ENCODE results near the gene LCE1E.

LCE1E gene

GRCh38 chr1:152783095-152783494 lies 3.0 kb upstream of the LCE1E start:
- Histone ChIP-seq H3K9ac (ENCODE audit: low read depth, low read length) (no peak overlapping the region), H3K4me3 (ENCODE audit: low read depth, low read length) (no peak overlapping the region), H3K27ac (ENCODE audit: low read depth, low read length) (no peak overlapping the region), H3K9me3 (ENCODE audit: control insufficient read depth, insufficient read depth, low read length) (peaks cover 88% of the 10 kb centered on the region), H3K36me3 (ENCODE audit: control insufficient read depth, insufficient read depth, low read length) (no peaks in the 10 kb centered on the region), H3K4me1 (ENCODE audit: control insufficient read depth, insufficient read depth, low read length) (no peaks in the 10 kb centered on the region), H3K27me3 (ENCODE audit: control insufficient read depth, insufficient read depth, low read length) (no peaks in the 10 kb centered on the region)

GRCh38 chr1:152795686-152796085 lies 9.6 kb downstream of the LCE1E start:
- Histone ChIP-seq H3K4me1 (ENCODE audit: control insufficient read depth, insufficient read depth, low read length) (no peaks in the 10 kb centered on the region), H3K27me3 (ENCODE audit: control insufficient read depth, insufficient read depth, low read length) (no peaks in the 10 kb centered on the region), H3K27ac (ENCODE audit: low read depth, low read length) (no peak overlapping the region), H3K9ac (ENCODE audit: low read depth, low read length) (no peak overlapping the region), H3K36me3 (ENCODE audit: control insufficient read depth, insufficient read depth, low read length) (no peaks in the 10 kb centered on the region), H3K4me3 (ENCODE audit: low read depth, low read length) (no peak overlapping the region), H3K9me3 (ENCODE audit: control insufficient read depth, insufficient read depth, low read length) (peaks cover 88% of the 10 kb centered on the region)

GRCh38 chr1:152796421-152796820 lies 10.4 kb downstream of the LCE1E start, which contains the start of gene LCE1D:
Gene LCE1D, plus strand, starts transcription at chr1:152796721. Its CDS starts 1,074 bp downstream, at chr1:152797795.
- Histone ChIP-seq H3K4me1 (ENCODE audit: control insufficient read depth, insufficient read depth, low read length) (no peaks in the 10 kb centered on the region), H3K4me3 (ENCODE audit: low read depth, low read length) (no peak within 1 kb of the TSS), H3K9me3 (ENCODE audit: control insufficient read depth, insufficient read depth, low read length) (peaks cover 88% of the 10 kb centered on the region), H3K27ac (ENCODE audit: low read depth, low read length) (no peak within 1 kb of the TSS), H3K36me3 (ENCODE audit: control insufficient read depth, insufficient read depth, low read length) (no peaks in the 10 kb centered on the region), H3K9ac (ENCODE audit: low read depth, low read length) (no peak within 1 kb of the TSS), H3K27me3 (ENCODE audit: control insufficient read depth, insufficient read depth, low read length) (no peaks in the 10 kb centered on the region)

GRCh38 chr1:152801333-152801732 lies 15.3 kb downstream of the LCE1E start:
- H3K27ac ChIP-seq (ENCODE audit: low read depth, low read length) = no peak overlapping the region
- H3K36me3 ChIP-seq (ENCODE audit: control insufficient read depth, insufficient read depth, low read length) = no peaks in the 10 kb centered on the region
- no peaks in the 10 kb centered on the region for H3K27me3 ChIP-seq (ENCODE audit: control insufficient read depth, insufficient read depth, low read length)
- H3K9me3 ChIP-seq (ENCODE audit: control insufficient read depth, insufficient read depth, low read length) = peaks cover 88% of the 10 kb centered on the region
- no peaks in the 10 kb centered on the region for H3K4me1 ChIP-seq (ENCODE audit: control insufficient read depth, insufficient read depth, low read length)
- H3K4me3 ChIP-seq (ENCODE audit: low read depth, low read length) = no peak overlapping the region
- H3K9ac ChIP-seq (ENCODE audit: low read depth, low read length) = no peak overlapping the region

- Histone ChIP-seq H3K4me3 (ENCODE audit: low read depth, low read length) (no peak within 1 kb of the TSS), H3K4me1 (ENCODE audit: control insufficient read depth, insufficient read depth, low read length) (no peaks in the 10 kb centered on the region), H3K36me3 (ENCODE audit: control insufficient read depth, insufficient read depth, low read length) (no peaks in the 10 kb centered on the region), H3K9ac (ENCODE audit: low read depth, low read length) (no peak within 1 kb of the TSS), H3K27me3 (ENCODE audit: control insufficient read depth, insufficient read depth, low read length) (no peaks in the 10 kb centered on the region), H3K9me3 (ENCODE audit: control insufficient read depth, insufficient read depth, low read length) (peaks cover 93% of the 10 kb centered on the region), H3K27ac (ENCODE audit: low read depth, low read length) (no peak within 1 kb of the TSS)
Measured at GRCh38 chr1:152806576-152806975, 20.5 kb downstream of the LCE1E start, which contains the start of gene LCE1C. Gene LCE1C, minus strand, starts transcription at chr1:152806651. Its CDS starts 1,173 bp downstream, at chr1:152805478.

GRCh38 chr1:152811050-152811449 lies 25.0 kb downstream of the LCE1E start:
- H3K9ac ChIP-seq (ENCODE audit: low read depth, low read length) = no peak overlapping the region
- H3K9me3 ChIP-seq (ENCODE audit: control insufficient read depth, insufficient read depth, low read length) = peaks cover 93% of the 10 kb centered on the region
- H3K27me3 ChIP-seq (ENCODE audit: control insufficient read depth, insufficient read depth, low read length) = no peaks in the 10 kb centered on the region
- no peak overlapping the region for H3K27ac ChIP-seq (ENCODE audit: low read depth, low read length)
- no peak overlapping the region for H3K4me3 ChIP-seq (ENCODE audit: low read depth, low read length)
- H3K4me1 ChIP-seq (ENCODE audit: control insufficient read depth, insufficient read depth, low read length) = no peaks in the 10 kb centered on the region
- no peaks in the 10 kb centered on the region for H3K36me3 ChIP-seq (ENCODE audit: control insufficient read depth, insufficient read depth, low read length)

GRCh38 chr1:152811671-152812070 lies 25.6 kb downstream of the LCE1E start, which contains the start of gene LCE1B:
Gene LCE1B, plus strand, starts transcription at chr1:152811971. Its CDS starts 476 bp downstream, at chr1:152812447.
- H3K4me1 ChIP-seq (ENCODE audit: control insufficient read depth, insufficient read depth, low read length) = no peaks in the 10 kb centered on the region
- no peaks in the 10 kb centered on the region for H3K36me3 ChIP-seq (ENCODE audit: control insufficient read depth, insufficient read depth, low read length)
- peaks cover 94% of the 10 kb centered on the region for H3K9me3 ChIP-seq (ENCODE audit: control insufficient read depth, insufficient read depth, low read length)
- H3K9ac ChIP-seq (ENCODE audit: low read depth, low read length) = no peak within 1 kb of the TSS
- H3K27me3 ChIP-seq (ENCODE audit: control insufficient read depth, insufficient read depth, low read length) = no peaks in the 10 kb centered on the region
- H3K4me3 ChIP-seq (ENCODE audit: low read depth, low read length) = no peak within 1 kb of the TSS
- H3K27ac ChIP-seq (ENCODE audit: low read depth, low read length) = no peak within 1 kb of the TSS

GRCh38 chr1:152817309-152817708 lies 31.3 kb downstream of the LCE1E start:
- peaks cover 77% of the 10 kb centered on the region for H3K9me3 ChIP-seq (ENCODE audit: control insufficient read depth, insufficient read depth, low read length)

GRCh38 chr1:152823294-152823693 lies 37.2 kb downstream of the LCE1E start:
- Histone ChIP-seq H3K4me1 (ENCODE audit: control insufficient read depth, insufficient read depth, low read length) (no peaks in the 10 kb centered on the region), H3K4me3 (ENCODE audit: low read depth, low read length) (no peak overlapping the region), H3K27me3 (ENCODE audit: control insufficient read depth, insufficient read depth, low read length) (no peaks in the 10 kb centered on the region), H3K9me3 (ENCODE audit: control insufficient read depth, insufficient read depth, low read length) (peaks cover 75% of the 10 kb centered on the region), H3K36me3 (ENCODE audit: control insufficient read depth, insufficient read depth, low read length) (no peaks in the 10 kb centered on the region), H3K27ac (ENCODE audit: low read depth, low read length) (no peak overlapping the region), H3K9ac (ENCODE audit: low read depth, low read length) (no peak overlapping the region)

More at GRCh38 chr1:152817309-152817708, 31.3 kb downstream of the LCE1E start:
- Histone ChIP-seq H3K27me3 (ENCODE audit: control insufficient read depth, insufficient read depth, low read length) (no peaks in the 10 kb centered on the region), H3K36me3 (ENCODE audit: control insufficient read depth, insufficient read depth, low read length) (no peaks in the 10 kb centered on the region), H3K4me3 (ENCODE audit: low read depth, low read length) (no peak overlapping the region), H3K4me1 (ENCODE audit: control insufficient read depth, insufficient read depth, low read length) (no peaks in the 10 kb centered on the region), H3K27ac (ENCODE audit: low read depth, low read length) (no peak overlapping the region), H3K9ac (ENCODE audit: low read depth, low read length) (no peak overlapping the region)

- H3K4me3 ChIP-seq (ENCODE audit: low read depth, low read length) = no peak overlapping the region
- H3K27ac ChIP-seq (ENCODE audit: low read depth, low read length) = no peak overlapping the region
- no peak overlapping the region for H3K9ac ChIP-seq (ENCODE audit: low read depth, low read length)
- H3K27me3 ChIP-seq (ENCODE audit: control insufficient read depth, insufficient read depth, low read length) = no peaks in the 10 kb centered on the region
- H3K9me3 ChIP-seq (ENCODE audit: control insufficient read depth, insufficient read depth, low read length) = peaks cover 78% of the 10 kb centered on the region
- H3K4me1 ChIP-seq (ENCODE audit: control insufficient read depth, insufficient read depth, low read length) = no peaks in the 10 kb centered on the region
- H3K36me3 ChIP-seq (ENCODE audit: control insufficient read depth, insufficient read depth, low read length) = no peaks in the 10 kb centered on the region
Measured at GRCh38 chr1:152824964-152825363, 38.9 kb downstream of the LCE1E start.

- Histone ChIP-seq H3K27me3 (ENCODE audit: control insufficient read depth, insufficient read depth, low read length) (no peaks in the 10 kb centered on the region), H3K4me3 (ENCODE audit: low read depth, low read length) (no peak within 1 kb of the TSS), H3K9ac (ENCODE audit: low read depth, low read length) (no peak within 1 kb of the TSS), H3K27ac (ENCODE audit: low read depth, low read length) (no peak within 1 kb of the TSS), H3K9me3 (ENCODE audit: control insufficient read depth, insufficient read depth, low read length) (peaks cover 80% of the 10 kb centered on the region), H3K4me1 (ENCODE audit: control insufficient read depth, insufficient read depth, low read length) (no peaks in the 10 kb centered on the region), H3K36me3 (ENCODE audit: control insufficient read depth, insufficient read depth, low read length) (no peaks in the 10 kb centered on the region)
Measured at GRCh38 chr1:152827173-152827572, 41.1 kb downstream of the LCE1E start, which contains the start of gene LCE1A. Gene LCE1A, plus strand, starts transcription at chr1:152827473. Its CDS starts 0 bp downstream, at chr1:152827473.

Measured in HUES48 (cell line).